Fibroblast of lung (primary cell): ENCODE measurements around the gene ACYP2. TPM values are rescaled to one million over a fixed set of nuclear protein-coding genes. Genes with fewer than 3 reads are reported as not detected.
"Not testable (repeated sequence)": the region's sequence is repeated elsewhere in the genome, so short reads cannot be mapped to it uniquely, and the experiment has no call there.

Source experiments
- DNase-seq, 2 donors: peaks; one replicate each; pipeline versions ENCODE4 v3.0.0 to v3.0.0-alpha.2; 2010; ENCODE audit warnings: low read depth in 2 of 2
- H2AFZ ChIP-seq: 2 replicates; pipeline ENCODE4 v1.5.1; 2012; ENCODE audit warnings: low read length, control low read depth, inconsistent platforms
- H3K27ac ChIP-seq: 2 replicates; pipeline ENCODE4 v1.5.1; 2011; ENCODE audit warnings: low read length, control low read depth; ENCODE audit not compliant: insufficient read depth
- H3K27me3 ChIP-seq: 2 replicates; pipeline ENCODE4 v1.5.1; 2011; ENCODE audit warnings: mild to moderate bottlenecking, low read length; ENCODE audit not compliant: control insufficient read depth, insufficient read depth
- H3K36me3 ChIP-seq: 2 replicates; pipeline ENCODE4 v1.5.1; 2011; ENCODE audit warnings: low read length; ENCODE audit not compliant: control insufficient read depth, insufficient read depth
- H3K4me1 ChIP-seq: 2 replicates; pipeline ENCODE4 v1.5.1; 2011; ENCODE audit warnings: low read length; ENCODE audit not compliant: control insufficient read depth, insufficient read depth; ENCODE audit errors: extremely low read depth
- H3K4me2 ChIP-seq: 2 replicates; pipeline ENCODE4 v1.5.1; 2011; ENCODE audit warnings: low read length, control low read depth; ENCODE audit not compliant: insufficient read depth; ENCODE audit errors: extremely low read depth
- H3K4me3 ChIP-seq, 4 experiments: fragments of 200-600 bp in 1 of 4; sonication (generic) in 1 of 4; replicated peaks in 1 of 4; 2 replicates each; pipeline ENCODE4 v1.5.1; 2011 to 2016; ENCODE audit warnings: low read length in 4 of 4, low read depth in 3 of 4, mild to moderate bottlenecking in 3 of 4, control low read depth in 2 of 4, inconsistent platforms in 1 of 4, mixed read lengths in 1 of 4; ENCODE audit not compliant: insufficient read depth in 1 of 4; ENCODE audit errors: control extremely low read depth in 1 of 4
- H3K79me2 ChIP-seq: 2 replicates; pipeline ENCODE4 v1.5.1; 2012; ENCODE audit warnings: mild to moderate bottlenecking, low read length, inconsistent platforms; ENCODE audit not compliant: control insufficient read depth, insufficient read depth
- H3K9ac ChIP-seq: 2 replicates; pipeline ENCODE4 v1.5.1; 2011; ENCODE audit warnings: mild to moderate bottlenecking, low read length, control low read depth; ENCODE audit not compliant: insufficient read depth
- H3K9me3 ChIP-seq: 2 replicates; pipeline ENCODE4 v1.5.1; 2012; ENCODE audit warnings: low read depth, low read length; ENCODE audit not compliant: control insufficient read depth, insufficient read depth
- H4K20me1 ChIP-seq: 2 replicates; pipeline ENCODE4 v1.5.1; 2011; ENCODE audit warnings: low read length; ENCODE audit not compliant: control insufficient read depth, insufficient read depth; ENCODE audit errors: extremely low read depth
- EZH2 ChIP-seq: IDR thresholded peaks from 2 replicates; pipeline ENCODE4 v1.5.1; 2012; ENCODE audit warnings: low read length, control low read depth, mild to moderate bottlenecking; ENCODE audit errors: missing control alignments
- polyA minus RNA-seq: library from RNA; depleted of rRNA, polyadenylated mRNA; stranded (reverse); fragments of >200 nt; gene quantifications from 2 replicates; pipeline ENCODE4 v1.2.3, GENCODE V29; 2011; ENCODE audit warnings: low replicate concordance
- polyA plus RNA-seq, 2 donors: library from polyadenylated mRNA; depleted of rRNA in 1 of 2; stranded (reverse) in 1 of 2; unstranded in 1 of 2; fragments of >200 nt; gene quantifications; 2 replicates each; pipeline ENCODE4 v1.2.1, GENCODE V29; 2011 to 2012; ENCODE audit warnings: missing spikeins in 1 of 2
- total RNA-seq: library from RNA; depleted of rRNA; stranded (reverse); fragments of >200 nt; gene quantifications from 2 replicates; pipeline ENCODE4 v1.2.1, GENCODE V29; 2014
- TF ChIP-seq, protein P1 (sequence below), 2 donors: IDR thresholded peaks in 1 of 2; conservative IDR thresholded peaks in 1 of 2; 1 replicate in 1 of 2; 2 replicates in 1 of 2; pipeline ENCODE4 v1.5.1; 2011 to 2012; ENCODE audit warnings: low read length in 2 of 2, control low read depth in 1 of 2, inconsistent platforms in 1 of 2, low read depth in 1 of 2, mild to moderate bottlenecking in 1 of 2

Gene ACYP2
- total RNA-seq (22.1 and 24.4 TPM in 2 replicates), polyA plus RNA-seq (9.1 and 9.7 TPM in 2 replicates), polyA minus RNA-seq (15.1 TPM in 1 of 2 replicates, not detected in the other)
- polyA plus RNA-seq (2012): 10.4 and 12.2 TPM in 2 replicates

DNA sequence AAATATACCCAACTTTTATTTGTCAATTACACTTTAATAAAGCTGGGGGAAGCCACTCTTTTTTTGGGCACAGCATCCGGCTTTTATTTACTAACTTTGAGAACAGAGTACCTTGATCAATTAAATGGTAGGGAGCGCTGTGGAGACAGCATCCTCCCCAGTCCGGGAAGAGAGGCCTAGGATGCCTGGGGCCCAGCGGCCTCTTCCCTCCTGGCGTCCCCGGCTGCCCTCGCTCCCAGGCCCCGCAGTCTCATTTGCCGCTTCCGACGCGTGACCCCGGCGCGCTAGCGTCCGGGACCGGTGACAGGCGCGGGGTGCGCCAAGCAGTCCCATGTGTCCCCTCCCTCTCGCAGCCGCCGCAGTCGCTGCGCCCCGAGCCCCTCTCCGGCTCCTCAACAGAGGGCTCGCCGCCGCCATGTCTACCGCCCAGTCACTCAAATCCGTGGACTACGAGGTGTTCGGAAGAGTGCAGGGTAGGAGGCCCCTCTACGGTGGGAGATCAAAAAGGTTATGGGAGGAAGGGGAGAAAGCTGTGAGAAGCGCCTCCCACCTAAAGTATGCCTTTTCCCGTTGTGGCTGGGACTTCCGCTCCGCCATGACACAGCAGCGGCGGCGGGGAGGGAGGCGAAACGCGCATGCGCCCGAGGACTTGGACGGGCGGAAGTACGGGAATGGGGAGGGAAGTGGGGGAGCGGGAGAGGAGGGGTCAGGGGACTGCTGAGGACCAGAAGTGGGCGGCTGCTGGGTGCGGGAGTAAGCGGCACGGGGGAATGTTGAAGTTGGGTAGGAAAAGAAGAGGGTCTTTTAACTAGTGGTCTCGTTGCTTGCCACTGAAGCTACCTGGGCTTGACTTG, at the start of gene ACYP2:
TSS of gene ACYP2 (plus strand) at position 332 of the 854 bp plus-strand sequence.
- Histone ChIP-seq H3K27me3 (no peaks in the 10 kb centered on the region), H3K4me1 (no peaks in the 10 kb centered on the region), H2AFZ (peak within 1 kb of the TSS; percentile 99), H3K27ac (peak within 1 kb of the TSS; percentile 100), H4K20me1 (no peaks in the 10 kb centered on the region), H3K36me3 (no peaks in the 10 kb centered on the region), H3K4me3 (peak within 1 kb of the TSS; percentile 75 to 95 (median 84)), H3K9ac (peak within 1 kb of the TSS; percentile 100), H3K4me2 (peak within 1 kb of the TSS; percentile 93), H3K9me3 (no peaks in the 10 kb centered on the region), H3K79me2 (no peaks in the 10 kb centered on the region)
- peak; percentile 94 to 96 for DNase-seq
- TF ChIP-seq EZH2: no peak
- TF ChIP-seq, protein P1, sequence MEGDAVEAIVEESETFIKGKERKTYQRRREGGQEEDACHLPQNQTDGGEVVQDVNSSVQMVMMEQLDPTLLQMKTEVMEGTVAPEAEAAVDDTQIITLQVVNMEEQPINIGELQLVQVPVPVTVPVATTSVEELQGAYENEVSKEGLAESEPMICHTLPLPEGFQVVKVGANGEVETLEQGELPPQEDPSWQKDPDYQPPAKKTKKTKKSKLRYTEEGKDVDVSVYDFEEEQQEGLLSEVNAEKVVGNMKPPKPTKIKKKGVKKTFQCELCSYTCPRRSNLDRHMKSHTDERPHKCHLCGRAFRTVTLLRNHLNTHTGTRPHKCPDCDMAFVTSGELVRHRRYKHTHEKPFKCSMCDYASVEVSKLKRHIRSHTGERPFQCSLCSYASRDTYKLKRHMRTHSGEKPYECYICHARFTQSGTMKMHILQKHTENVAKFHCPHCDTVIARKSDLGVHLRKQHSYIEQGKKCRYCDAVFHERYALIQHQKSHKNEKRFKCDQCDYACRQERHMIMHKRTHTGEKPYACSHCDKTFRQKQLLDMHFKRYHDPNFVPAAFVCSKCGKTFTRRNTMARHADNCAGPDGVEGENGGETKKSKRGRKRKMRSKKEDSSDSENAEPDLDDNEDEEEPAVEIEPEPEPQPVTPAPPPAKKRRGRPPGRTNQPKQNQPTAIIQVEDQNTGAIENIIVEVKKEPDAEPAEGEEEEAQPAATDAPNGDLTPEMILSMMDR (conservative IDR thresholded peaks at IDR 0.05 in 1 of 2, IDR thresholded peaks at IDR 0.05 in 1 of 2; ENCODE audit: low read depth in 1 of 2, low read length in 2 of 2): peak; percentile 24 to 36

DNA sequence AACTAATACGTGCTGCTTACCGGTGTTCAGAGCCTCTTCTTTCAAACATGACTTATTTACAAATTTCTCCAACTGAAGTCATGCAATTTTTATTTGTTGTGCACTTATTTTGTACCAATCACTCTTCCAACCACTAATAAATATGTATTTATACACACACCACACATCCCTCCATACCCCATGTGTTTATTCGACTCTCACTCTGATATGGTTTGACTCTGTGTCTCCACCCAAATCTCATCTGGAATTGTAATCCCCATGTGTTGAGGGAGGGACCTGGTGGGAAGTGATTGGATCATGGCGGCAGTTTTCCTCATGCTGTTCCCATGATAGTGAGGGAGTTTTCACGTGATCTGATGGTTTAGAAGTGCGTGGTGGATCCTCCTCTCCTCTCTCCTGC, 49.5 kb upstream of the ACYP2 start:
- no peak for DNase-seq
- no peaks in the 10 kb centered on the region for H3K79me2 ChIP-seq
- H3K4me1 ChIP-seq: no peaks in the 10 kb centered on the region
- no peaks in the 10 kb centered on the region for H3K36me3 ChIP-seq
- H4K20me1 ChIP-seq: no peaks in the 10 kb centered on the region
- H3K9me3 ChIP-seq: no peaks in the 10 kb centered on the region
- no peak overlapping the region for H2AFZ ChIP-seq
- no peak for TF ChIP-seq EZH2
- TF ChIP-seq, protein P1 (conservative IDR thresholded peaks at IDR 0.05 in 1 of 2, IDR thresholded peaks at IDR 0.05 in 1 of 2; ENCODE audit: low read depth in 1 of 2, low read length in 2 of 2): no peak
- H3K4me2 ChIP-seq: no peak overlapping the region
- H3K27ac ChIP-seq: no peak overlapping the region
- no peak overlapping the region for H3K4me3 ChIP-seq
- no peaks in the 10 kb centered on the region for H3K27me3 ChIP-seq
- H3K9ac ChIP-seq: no peak overlapping the region

DNA sequence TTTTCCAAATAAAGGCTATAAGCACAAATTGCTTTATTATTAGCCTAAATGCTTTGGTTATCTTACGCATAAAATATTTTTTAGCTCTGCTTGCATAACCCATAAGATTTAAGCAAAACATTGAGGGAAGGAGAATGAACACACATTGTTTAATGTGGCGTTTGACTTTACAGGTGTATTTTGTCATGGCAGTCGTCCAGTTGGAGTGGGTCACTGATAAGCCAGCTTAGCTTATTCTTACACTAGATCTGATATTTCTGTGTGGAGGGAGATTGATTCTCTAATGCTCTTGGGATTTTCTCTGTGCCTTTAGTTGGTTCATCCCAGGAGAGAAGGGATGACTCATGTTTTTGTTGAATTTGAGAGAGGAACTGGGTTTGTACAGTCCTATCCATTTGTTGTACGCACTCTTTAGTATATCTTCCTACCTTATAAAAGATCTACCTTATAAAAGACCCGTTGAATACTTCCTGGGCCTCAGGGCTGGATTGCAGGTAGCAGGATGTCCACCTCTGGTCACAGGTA, 47.5 kb upstream of the ACYP2 start:
- H3K27me3 ChIP-seq: no peaks in the 10 kb centered on the region
- H3K9ac ChIP-seq: no peak overlapping the region
- H2AFZ ChIP-seq: no peak overlapping the region
- H3K4me2 ChIP-seq: no peak overlapping the region
- no peaks in the 10 kb centered on the region for H3K9me3 ChIP-seq
- no peaks in the 10 kb centered on the region for H3K36me3 ChIP-seq
- no peaks in the 10 kb centered on the region for H4K20me1 ChIP-seq
- no peaks in the 10 kb centered on the region for H3K4me1 ChIP-seq
- TF ChIP-seq EZH2: no peak
- TF ChIP-seq, protein P1 (conservative IDR thresholded peaks at IDR 0.05 in 1 of 2, IDR thresholded peaks at IDR 0.05 in 1 of 2; ENCODE audit: low read depth in 1 of 2, low read length in 2 of 2): no peak
- peak; percentile 23 to 52 for DNase-seq
- H3K79me2 ChIP-seq: no peaks in the 10 kb centered on the region
- no peak overlapping the region for H3K4me3 ChIP-seq
- no peak overlapping the region for H3K27ac ChIP-seq

DNA sequence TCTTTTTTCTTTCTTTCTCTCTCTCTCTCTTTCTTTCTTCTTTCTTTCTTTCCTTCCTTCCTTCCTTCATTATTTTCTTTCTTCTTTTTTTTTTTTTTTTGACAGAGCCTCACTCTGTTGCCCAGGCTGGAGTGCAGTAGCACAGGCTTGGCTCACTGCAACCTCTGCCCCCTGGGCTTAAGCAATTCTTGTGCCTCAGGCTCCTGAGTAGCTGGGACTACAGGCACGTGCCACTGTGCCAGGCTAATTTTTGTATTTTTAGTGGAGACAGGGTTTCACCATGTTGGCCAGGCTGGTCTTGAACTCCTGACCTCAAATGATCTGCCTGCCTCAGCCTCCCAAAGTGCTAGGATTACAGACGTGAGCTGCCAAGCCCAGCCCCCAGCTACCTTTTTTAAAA, 42.9 kb upstream of the ACYP2 start:
- not testable (repeated sequence) for DNase-seq, H3K9ac ChIP-seq, H3K27me3 ChIP-seq, H3K79me2 ChIP-seq, H3K27ac ChIP-seq, H3K4me3 ChIP-seq, H3K4me1 ChIP-seq, H3K4me2 ChIP-seq, H3K9me3 ChIP-seq, H2AFZ ChIP-seq, H4K20me1 ChIP-seq, H3K36me3 ChIP-seq
